GM12878 (cell line): ENCODE measurements around the gene TEX101.

Source experiments
- BHLHE40 ChIP-seq, 2 experiments: fragments of 450-650 bp in 1 of 2; IDR thresholded peaks; 2 replicates each; pipeline ENCODE4 v1.6.1; 2011 to 2017; ENCODE audit warnings: low read depth in 2 of 2, borderline replicate concordance in 1 of 2, improper control_type of control experiment in 1 of 2, low read length in 1 of 2, mild to moderate bottlenecking in 1 of 2
- POLR2AphosphoS5 ChIP-seq: IDR thresholded peaks from 2 replicates; pipeline ENCODE4 v1.6.1; 2011; ENCODE audit warnings: mild to moderate bottlenecking, low read length, inconsistent platforms
- SKIL ChIP-seq: fragments of 450-650 bp; IDR thresholded peaks from 2 replicates; pipeline ENCODE4 v1.6.1; 2017; ENCODE audit warnings: mild to moderate bottlenecking, low read depth, inconsistent platforms; ENCODE audit not compliant: poor library complexity, severe bottlenecking

- TF ChIP-seq SKIL (no peak), BHLHE40 (IDR thresholded peaks at IDR 0.05; ENCODE audit: borderline replicate concordance in 1 of 2, low read depth in 2 of 2, low read length in 1 of 2) (no peak), POLR2AphosphoS5 (no peak)
Observed at GRCh38 chr19:43367822-43368221, 46.9 kb upstream of the TEX101 start.
